ENCODE data around the gene PPP2R5C.

DNA sequence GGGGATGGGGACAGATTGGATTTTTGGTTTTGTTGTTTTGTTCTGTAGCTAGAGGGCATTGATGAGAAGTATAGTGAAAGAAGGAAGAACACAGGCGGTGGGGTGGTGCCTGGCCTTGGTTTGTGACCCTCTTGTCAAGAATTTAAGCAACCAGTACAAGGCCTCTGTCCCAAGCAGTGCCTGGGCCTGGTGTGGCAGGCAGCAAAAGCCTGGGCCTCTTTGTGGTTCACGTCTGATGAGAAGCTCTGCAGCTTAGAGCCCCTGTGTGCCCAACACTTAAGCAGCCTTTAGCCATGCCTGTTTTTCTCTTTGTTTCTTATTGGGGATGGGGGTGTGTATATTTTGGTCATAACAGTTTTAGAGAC is 98.0 kb downstream of the PPP2R5C start:
- TF ChIP-seq EP300 (IDR thresholded peaks at IDR 0.05; ENCODE audit: borderline replicate concordance) (no peak), RAD21 (IDR thresholded peaks at IDR 0.05; ENCODE audit: low read depth) (no peak), TAF1 (IDR thresholded peaks at IDR 0.05; ENCODE audit: low read depth) (no peak), CEBPB (IDR thresholded peaks at IDR 0.05) (no peak), YY1 (IDR thresholded peaks at IDR 0.05; ENCODE audit: low read depth) (no peak), TEAD4 (IDR thresholded peaks at IDR 0.05) (no peak), CREB1 (IDR thresholded peaks at IDR 0.05; ENCODE audit: low read depth) (no peak), EGR1 (IDR thresholded peaks at IDR 0.05) (no peak), FOXM1 (IDR thresholded peaks at IDR 0.05; ENCODE audit: borderline replicate concordance, low read depth) (no peak)
- TF ChIP-seq, protein P1, sequence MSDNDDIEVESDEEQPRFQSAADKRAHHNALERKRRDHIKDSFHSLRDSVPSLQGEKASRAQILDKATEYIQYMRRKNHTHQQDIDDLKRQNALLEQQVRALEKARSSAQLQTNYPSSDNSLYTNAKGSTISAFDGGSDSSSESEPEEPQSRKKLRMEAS (IDR thresholded peaks at IDR 0.05): no peak
- TF ChIP-seq, protein P2, sequence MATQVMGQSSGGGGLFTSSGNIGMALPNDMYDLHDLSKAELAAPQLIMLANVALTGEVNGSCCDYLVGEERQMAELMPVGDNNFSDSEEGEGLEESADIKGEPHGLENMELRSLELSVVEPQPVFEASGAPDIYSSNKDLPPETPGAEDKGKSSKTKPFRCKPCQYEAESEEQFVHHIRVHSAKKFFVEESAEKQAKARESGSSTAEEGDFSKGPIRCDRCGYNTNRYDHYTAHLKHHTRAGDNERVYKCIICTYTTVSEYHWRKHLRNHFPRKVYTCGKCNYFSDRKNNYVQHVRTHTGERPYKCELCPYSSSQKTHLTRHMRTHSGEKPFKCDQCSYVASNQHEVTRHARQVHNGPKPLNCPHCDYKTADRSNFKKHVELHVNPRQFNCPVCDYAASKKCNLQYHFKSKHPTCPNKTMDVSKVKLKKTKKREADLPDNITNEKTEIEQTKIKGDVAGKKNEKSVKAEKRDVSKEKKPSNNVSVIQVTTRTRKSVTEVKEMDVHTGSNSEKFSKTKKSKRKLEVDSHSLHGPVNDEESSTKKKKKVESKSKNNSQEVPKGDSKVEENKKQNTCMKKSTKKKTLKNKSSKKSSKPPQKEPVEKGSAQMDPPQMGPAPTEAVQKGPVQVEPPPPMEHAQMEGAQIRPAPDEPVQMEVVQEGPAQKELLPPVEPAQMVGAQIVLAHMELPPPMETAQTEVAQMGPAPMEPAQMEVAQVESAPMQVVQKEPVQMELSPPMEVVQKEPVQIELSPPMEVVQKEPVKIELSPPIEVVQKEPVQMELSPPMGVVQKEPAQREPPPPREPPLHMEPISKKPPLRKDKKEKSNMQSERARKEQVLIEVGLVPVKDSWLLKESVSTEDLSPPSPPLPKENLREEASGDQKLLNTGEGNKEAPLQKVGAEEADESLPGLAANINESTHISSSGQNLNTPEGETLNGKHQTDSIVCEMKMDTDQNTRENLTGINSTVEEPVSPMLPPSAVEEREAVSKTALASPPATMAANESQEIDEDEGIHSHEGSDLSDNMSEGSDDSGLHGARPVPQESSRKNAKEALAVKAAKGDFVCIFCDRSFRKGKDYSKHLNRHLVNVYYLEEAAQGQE (IDR thresholded peaks at IDR 0.05; ENCODE audit: low read depth): no peak
- TF ChIP-seq, protein P3, sequence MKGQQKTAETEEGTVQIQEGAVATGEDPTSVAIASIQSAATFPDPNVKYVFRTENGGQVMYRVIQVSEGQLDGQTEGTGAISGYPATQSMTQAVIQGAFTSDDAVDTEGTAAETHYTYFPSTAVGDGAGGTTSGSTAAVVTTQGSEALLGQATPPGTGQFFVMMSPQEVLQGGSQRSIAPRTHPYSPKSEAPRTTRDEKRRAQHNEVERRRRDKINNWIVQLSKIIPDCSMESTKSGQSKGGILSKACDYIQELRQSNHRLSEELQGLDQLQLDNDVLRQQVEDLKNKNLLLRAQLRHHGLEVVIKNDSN (IDR thresholded peaks at IDR 0.05): no peak
